ENCODE results near the gene NPTX1.

GRCh38 chr17:80473701-80474100 lies 2.7 kb downstream of the NPTX1 start:
- TF ChIP-seq POLR2A (IDR thresholded peaks at IDR 0.05; ENCODE audit: low read depth, low read length) = no peak
- TF ChIP-seq POLR2AphosphoS5 (IDR thresholded peaks at IDR 0.05; ENCODE audit: low read depth, low read length) = no peak
- TF ChIP-seq POU2F2 (IDR thresholded peaks at IDR 0.05; ENCODE audit: low read depth, low read length) = no peak
- TF ChIP-seq SPI1 (IDR thresholded peaks at IDR 0.05; ENCODE audit: low read depth, low read length) = no peak

All from GM12891 (cell line).